WTC11 (cell line): ENCODE measurements around the gene FRMD4B. TPM values are rescaled to one million over a fixed set of nuclear protein-coding genes. Genes with fewer than 3 reads are reported as not detected.

ENCODE experiments used
- ATAC-seq: fragments of 200-7000 bp; cut with Tn5 transposase; 2 replicates; pipeline ENCODE4 v1.10.0; 2021; ENCODE audit warnings: mild to moderate bottlenecking, moderate library complexity
- CTCF ChIA-PET: fragments of 300-600 bp; sonication (Branson Sonifier 250); formaldehyde crosslinking; loops from one replicate; lab custom pipeline; 2021; ENCODE audit warnings: antibody characterized with exemption; lab: Charles Lee
- POLR2A ChIA-PET: fragments of 350-600 bp; sonication (Branson Sonifier 250); formaldehyde crosslinking; loops from one replicate; lab custom pipeline; 2021; ENCODE audit warnings: antibody characterized with exemption; lab: Charles Lee
- DNase-seq: peaks from one replicate; pipeline ENCODE4 v3.0.0; 2021; ENCODE audit warnings: low spot score
- H3K27ac Mint-ChIP-seq: 2 replicates; pipeline ENCODE4 v1.8.0; 2021; ENCODE audit warnings: mixed read lengths
- H3K27me3 Mint-ChIP-seq: 2 replicates; pipeline ENCODE4 v1.8.0; 2021; ENCODE audit warnings: low read depth, mild to moderate bottlenecking, moderate library complexity, mixed read lengths
- H3K36me3 Mint-ChIP-seq: 2 replicates; pipeline ENCODE4 v1.8.0; 2021; ENCODE audit warnings: mixed read lengths
- H3K4me1 Mint-ChIP-seq: 2 replicates; pipeline ENCODE4 v1.8.0; 2022; ENCODE audit warnings: mixed read lengths
- H3K4me3 Mint-ChIP-seq: 2 replicates; pipeline ENCODE4 v1.8.0; 2021; ENCODE audit warnings: mild to moderate bottlenecking, moderate library complexity, mixed read lengths
- H3K9me3 Mint-ChIP-seq: 2 replicates; pipeline ENCODE4 v1.8.0; 2021; ENCODE audit warnings: mixed read lengths
- CREB1 ChIP-seq: sonication (generic); formaldehyde crosslinking; IDR thresholded peaks from 2 replicates; pipeline ENCODE4 v1.8.0; 2023; ENCODE audit warnings: mild to moderate bottlenecking, missing genetic modification reagents
- EMX1 ChIP-seq: fragments of 250-450 bp; sonication (Bioruptor Pico); IDR thresholded peaks from 2 replicates; pipeline ENCODE4 v1.8.0; 2021; ENCODE audit warnings: mild to moderate bottlenecking
- GTF2I ChIP-seq: fragments of 250-450 bp; sonication (Bioruptor Pico); conservative IDR thresholded peaks from 2 replicates; pipeline ENCODE4 v1.4.0; 2021; ENCODE audit warnings: mild to moderate bottlenecking
- HMGA2 ChIP-seq: fragments of 250-450 bp; sonication (Bioruptor Pico); IDR thresholded peaks from 2 replicates; pipeline ENCODE4 v1.4.0; 2021; ENCODE audit warnings: mild to moderate bottlenecking, moderate library complexity
- NFYB ChIP-seq: sonication (generic); formaldehyde crosslinking; conservative IDR thresholded peaks from 2 replicates; pipeline ENCODE4 v1.8.0; 2022; ENCODE audit warnings: low read depth, missing genetic modification reagents
- OVOL2 ChIP-seq: fragments of 250-450 bp; sonication (Bioruptor Pico); IDR thresholded peaks from 2 replicates; pipeline ENCODE4 v1.9.0; 2021; ENCODE audit warnings: mild to moderate bottlenecking, borderline replicate concordance
- RELA ChIP-seq: sonication (generic); formaldehyde crosslinking; IDR thresholded peaks from 2 replicates; pipeline ENCODE4 v1.8.1; 2022; ENCODE audit warnings: missing genetic modification reagents, mild to moderate bottlenecking, borderline replicate concordance
- STAT6 ChIP-seq: sonication (generic); formaldehyde crosslinking; conservative IDR thresholded peaks from 2 replicates; pipeline ENCODE4 v1.8.1; 2023; ENCODE audit warnings: mild to moderate bottlenecking, low read depth, missing genetic modification reagents, moderate library complexity
- TEAD4 ChIP-seq: sonication (generic); formaldehyde crosslinking; IDR thresholded peaks from 2 replicates; pipeline ENCODE4 v1.8.0; 2022; ENCODE audit warnings: mild to moderate bottlenecking, missing genetic modification reagents
- TP53 ChIP-seq: sonication (generic); formaldehyde crosslinking; IDR thresholded peaks from 2 replicates; pipeline ENCODE4 v1.8.1; 2023; ENCODE audit warnings: mild to moderate bottlenecking, missing genetic modification reagents
- ZNF263 ChIP-seq: sonication (generic); formaldehyde crosslinking; IDR thresholded peaks from 2 replicates; pipeline ENCODE4 v1.8.1; 2022; ENCODE audit warnings: low read depth, mild to moderate bottlenecking, moderate library complexity, missing genetic modification reagents
- ZNF281 ChIP-seq: sonication (generic); formaldehyde crosslinking; IDR thresholded peaks from 2 replicates; pipeline ENCODE4 v1.8.0; 2023; ENCODE audit warnings: mild to moderate bottlenecking, missing genetic modification reagents
- ZNF423 ChIP-seq: fragments of 250-450 bp; sonication (Bioruptor Pico); IDR thresholded peaks from 2 replicates; pipeline ENCODE4 v2.1.2; 2022; ENCODE audit warnings: mild to moderate bottlenecking, moderate library complexity
- ZNF671 ChIP-seq: fragments of 250-450 bp; sonication (Bioruptor Pico); IDR thresholded peaks from 2 replicates; pipeline ENCODE4 v1.8.0; 2021; ENCODE audit warnings: mild to moderate bottlenecking
- total RNA-seq: library from RNA; stranded (reverse); gene quantifications from 3 replicates; pipeline ENCODE4 v1.2.3, GENCODE V29; 2021
- TF ChIP-seq, protein P1 (sequence below): sonication (generic); formaldehyde crosslinking; IDR thresholded peaks from 2 replicates; pipeline ENCODE4 v1.8.0; 2023; ENCODE audit warnings: missing genetic modification reagents
- TF ChIP-seq, protein P2 (sequence below): sonication (generic); formaldehyde crosslinking; IDR thresholded peaks from 2 replicates; pipeline ENCODE4 v1.8.0; 2022; ENCODE audit warnings: mild to moderate bottlenecking, missing genetic modification reagents
- TF ChIP-seq, protein P3 (sequence below): sonication (generic); formaldehyde crosslinking; IDR thresholded peaks from 2 replicates; pipeline ENCODE4 v1.8.0; 2022; ENCODE audit warnings: mild to moderate bottlenecking, missing genetic modification reagents

Gene FRMD4B
- total RNA-seq, 1 experiment from 2014 or later, result 6.7 TPM

- CTCF ChIA-PET, result interaction anchor here (1.1 to 1.3 kb wide), 2 partner anchors 252 to 293 kb away, joined by 3 read pairs; no protein-coding TSS in a partner anchor
- no peak overlapping the region for H3K27ac Mint-ChIP-seq
- 0 out of 2 replicates have a peak, but pooled peaks cover 2% of the 10 kb centered on the region for H3K4me1 Mint-ChIP-seq
- no peaks in the 10 kb centered on the region for H3K27me3 Mint-ChIP-seq
- ATAC-seq (no peak), DNase-seq (no peak)
- H3K9me3 Mint-ChIP-seq, result peaks cover 7% of the 10 kb centered on the region
- H3K36me3 Mint-ChIP-seq, result 0 out of 2 replicates have a peak, but pooled peaks cover 4% of the 10 kb centered on the region
- POLR2A ChIA-PET, result no interaction called here
- TF ChIP-seq ZNF263 (CRISPR knock-in tag) (no peak), OVOL2 (CRISPR knock-in tag) (no peak), TP53 (CRISPR knock-in tag) (no peak), HMGA2 (CRISPR knock-in tag) (no peak), ZNF423 (CRISPR knock-in tag) (no peak), EMX1 (CRISPR knock-in tag) (no peak), ZNF671 (CRISPR knock-in tag) (no peak), GTF2I (CRISPR knock-in tag) (no peak)
- TF ChIP-seq, protein P1, sequence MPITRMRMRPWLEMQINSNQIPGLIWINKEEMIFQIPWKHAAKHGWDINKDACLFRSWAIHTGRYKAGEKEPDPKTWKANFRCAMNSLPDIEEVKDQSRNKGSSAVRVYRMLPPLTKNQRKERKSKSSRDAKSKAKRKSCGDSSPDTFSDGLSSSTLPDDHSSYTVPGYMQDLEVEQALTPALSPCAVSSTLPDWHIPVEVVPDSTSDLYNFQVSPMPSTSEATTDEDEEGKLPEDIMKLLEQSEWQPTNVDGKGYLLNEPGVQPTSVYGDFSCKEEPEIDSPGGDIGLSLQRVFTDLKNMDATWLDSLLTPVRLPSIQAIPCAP (CRISPR knock-in tag), result no peak
- TF ChIP-seq, protein P2, sequence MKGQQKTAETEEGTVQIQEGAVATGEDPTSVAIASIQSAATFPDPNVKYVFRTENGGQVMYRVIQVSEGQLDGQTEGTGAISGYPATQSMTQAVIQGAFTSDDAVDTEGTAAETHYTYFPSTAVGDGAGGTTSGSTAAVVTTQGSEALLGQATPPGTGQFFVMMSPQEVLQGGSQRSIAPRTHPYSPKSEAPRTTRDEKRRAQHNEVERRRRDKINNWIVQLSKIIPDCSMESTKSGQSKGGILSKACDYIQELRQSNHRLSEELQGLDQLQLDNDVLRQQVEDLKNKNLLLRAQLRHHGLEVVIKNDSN, result no peak
- no peak overlapping the region for H3K4me3 Mint-ChIP-seq
Observed at GRCh38 chr3:69413551-69414207, 27.8 kb upstream of the FRMD4B start.

DNA sequence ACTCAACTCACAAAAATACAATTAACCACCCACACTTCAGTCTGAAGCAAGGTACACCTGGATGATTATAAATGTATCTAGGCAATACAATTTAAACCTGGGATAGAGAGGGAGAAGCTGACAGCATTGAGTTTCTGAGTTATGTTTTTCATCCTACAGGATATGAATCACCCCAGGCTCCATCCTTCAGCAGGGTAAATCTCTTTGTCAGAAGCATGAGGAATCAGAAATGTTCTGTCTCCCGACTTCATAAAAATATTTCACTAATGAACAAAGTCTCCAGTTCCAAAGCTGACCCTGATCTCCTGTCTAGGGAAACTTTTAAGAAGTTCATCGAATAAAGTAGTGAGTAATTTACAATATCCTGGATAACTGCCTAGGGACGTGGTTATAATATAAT lies 25.5 kb upstream of the FRMD4B start:
- Mint-ChIP-seq H3K4me3 (no peak overlapping the region), H3K9me3 (no peaks in the 10 kb centered on the region), H3K4me1 (peaks cover 19% of the 10 kb centered on the region), H3K27me3 (no peaks in the 10 kb centered on the region), H3K27ac (no peak overlapping the region), H3K36me3 (no peaks in the 10 kb centered on the region)
- ATAC-seq, result no peak
- TF ChIP-seq STAT6 (CRISPR knock-in tag), result no peak
- TF ChIP-seq, protein P3, sequence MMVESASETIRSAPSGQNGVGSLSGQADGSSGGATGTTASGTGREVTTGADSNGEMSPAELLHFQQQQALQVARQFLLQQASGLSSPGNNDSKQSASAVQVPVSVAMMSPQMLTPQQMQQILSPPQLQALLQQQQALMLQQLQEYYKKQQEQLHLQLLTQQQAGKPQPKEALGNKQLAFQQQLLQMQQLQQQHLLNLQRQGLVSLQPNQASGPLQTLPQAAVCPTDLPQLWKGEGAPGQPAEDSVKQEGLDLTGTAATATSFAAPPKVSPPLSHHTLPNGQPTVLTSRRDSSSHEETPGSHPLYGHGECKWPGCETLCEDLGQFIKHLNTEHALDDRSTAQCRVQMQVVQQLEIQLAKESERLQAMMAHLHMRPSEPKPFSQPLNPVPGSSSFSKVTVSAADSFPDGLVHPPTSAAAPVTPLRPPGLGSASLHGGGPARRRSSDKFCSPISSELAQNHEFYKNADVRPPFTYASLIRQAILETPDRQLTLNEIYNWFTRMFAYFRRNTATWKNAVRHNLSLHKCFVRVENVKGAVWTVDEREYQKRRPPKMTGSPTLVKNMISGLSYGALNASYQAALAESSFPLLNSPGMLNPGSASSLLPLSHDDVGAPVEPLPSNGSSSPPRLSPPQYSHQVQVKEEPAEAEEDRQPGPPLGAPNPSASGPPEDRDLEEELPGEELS (CRISPR knock-in tag), result no peak
- no peak for TF ChIP-seq ZNF281 (CRISPR knock-in tag)
- no peak for TF ChIP-seq ZNF263 (CRISPR knock-in tag)
- no peak for TF ChIP-seq TEAD4 (CRISPR knock-in tag)
- no peak for TF ChIP-seq ZNF671 (CRISPR knock-in tag)
- TF ChIP-seq CREB1 (CRISPR knock-in tag), result no peak
- TF ChIP-seq RELA, result no peak
- TF ChIP-seq NFYB (CRISPR knock-in tag), result no peak
- no peak for DNase-seq
- CTCF ChIA-PET, result no interaction called here
- POLR2A ChIA-PET, result no interaction called here
